GM12878 (cell line): ENCODE measurements around the gene CARD19. TPM values are rescaled to one million over a fixed set of nuclear protein-coding genes. Genes with fewer than 3 reads are reported as not detected.

ENCODE experiments used
- ATAC-seq: fragments of 200-7000 bp; cut with Tn5 transposase; 3 replicates; pipeline ENCODE4 v1.9.1; 2020; ENCODE audit warnings: mild to moderate bottlenecking, moderate library complexity
- BruUV-seq: library from RNA; stranded (reverse); fragments of 400-500 nt; replicated peaks from 2 replicates; lab custom pipeline; 2021; lab: Mats Ljungman, UMichigan
- CTCF ChIA-PET: fragments of 300-600 bp; sonication (Branson Sonifier 250); formaldehyde crosslinking; extraction: SDS; loops from one replicate; lab custom pipeline; 2021; ENCODE audit warnings: inconsistent platforms; lab: Yijun Ruan, JAX
- POLR2A ChIA-PET: fragments of 350-600 bp; formaldehyde crosslinking; extraction: SDS; loops from one replicate; lab custom pipeline; 2021; ENCODE audit warnings: inconsistent platforms; lab: Charles Lee
- RAD21 ChIA-PET: fragments of 300-600 bp; sonication (Branson Sonifier 250); formaldehyde crosslinking; loops from one replicate; lab custom pipeline; 2023; ENCODE audit warnings: antibody characterized with exemption; ENCODE audit not compliant: unreplicated experiment; lab: Charles Lee
- SMC1A ChIA-PET: fragments of 300-600 bp; sonication (Branson Sonifier 250); formaldehyde crosslinking; loops from one replicate; lab custom pipeline; 2023; ENCODE audit not compliant: unreplicated experiment, uncharacterized antibody; lab: Charles Lee
- DNase-seq: peaks from one replicate; pipeline ENCODE4 v3.0.0-alpha.2; 2011; ENCODE audit warnings: low read depth, low spot score
- FAIRE-seq: peaks from 3 replicates; lab custom pipeline; 2011; peaks lifted over from hg19 to GRCh38; lab: Jason Lieb, UNC
- H2AFZ ChIP-seq: 2 replicates; pipeline ENCODE4 v1.6.0; 2011; ENCODE audit warnings: low read depth, low read length, control low read depth; ENCODE audit not compliant: control insufficient read depth
- H3K27ac ChIP-seq: 2 replicates; pipeline ENCODE4 v1.5.1; 2011; ENCODE audit warnings: control low read depth; ENCODE audit not compliant: control insufficient read depth, insufficient read depth
- H3K27me3 ChIP-seq, 2 experiments: replicated peaks in 1 of 2; 2 replicates each; pipeline versions ENCODE4 v1.6.0 to v1.6.1; 2011; ENCODE audit warnings: low read length in 1 of 2; ENCODE audit not compliant: control insufficient read depth in 2 of 2, insufficient read depth in 2 of 2
- H3K36me3 ChIP-seq, 2 experiments: 2 replicates each; pipeline ENCODE4 v1.5.1; 2011; ENCODE audit warnings: low read length in 1 of 2; ENCODE audit not compliant: control insufficient read depth in 2 of 2, insufficient read depth in 2 of 2
- H3K4me1 ChIP-seq: 2 replicates; pipeline ENCODE4 v1.6.1; 2011; ENCODE audit warnings: mild to moderate bottlenecking, low read length, moderate library complexity, mixed read lengths; ENCODE audit not compliant: control insufficient read depth, insufficient read depth
- H3K4me2 ChIP-seq: 2 replicates; pipeline ENCODE4 v1.6.0; 2011; ENCODE audit warnings: control low read depth; ENCODE audit not compliant: control insufficient read depth, insufficient read depth
- H3K4me3 ChIP-seq: fragments of 200-600 bp; sonication (generic); 2 replicates; pipeline ENCODE4 v1.5.1; 2016
- H3K79me2 ChIP-seq: 2 replicates; pipeline ENCODE4 v1.6.0; 2011; ENCODE audit warnings: low read length; ENCODE audit not compliant: control insufficient read depth, insufficient read depth
- H3K9ac ChIP-seq: 2 replicates; pipeline ENCODE4 v1.8.0; 2011; ENCODE audit warnings: low read length, control low read depth, mixed read lengths; ENCODE audit not compliant: control insufficient read depth, insufficient read depth
- H3K9me3 ChIP-seq: replicated peaks from 3 replicates; pipeline ENCODE4 v1.5.1; 2011; ENCODE audit warnings: mild to moderate bottlenecking, low read length; ENCODE audit not compliant: control insufficient read depth, insufficient read depth
- H4K20me1 ChIP-seq: 2 replicates; pipeline ENCODE4 v1.6.0; 2011; ENCODE audit not compliant: control insufficient read depth, insufficient read depth
- CBX5 ChIP-seq: sonication (generic); IDR thresholded peaks from 2 replicates; pipeline ENCODE4 v1.6.1; 2016; ENCODE audit warnings: low read depth, moderate library complexity, mild to moderate bottlenecking, inconsistent platforms
- CREM ChIP-seq: IDR thresholded peaks from 2 replicates; pipeline ENCODE4 v1.6.1; 2014; ENCODE audit warnings: antibody characterized with exemption, low read depth
- HDAC6 ChIP-seq: fragments of 200-600 bp; sonication (generic); IDR thresholded peaks from one replicate; pipeline ENCODE4 v1.8.0; 2017; ENCODE audit warnings: antibody characterized with exemption; ENCODE audit not compliant: unreplicated experiment
- JUNB ChIP-seq: IDR thresholded peaks from 2 replicates; pipeline ENCODE4 v1.6.1; 2016; ENCODE audit warnings: antibody characterized with exemption, mild to moderate bottlenecking
- MYC ChIP-seq: IDR thresholded peaks from 2 replicates; pipeline ENCODE4 v1.6.1; 2011; ENCODE audit warnings: mild to moderate bottlenecking, low read length, moderate library complexity, inconsistent platforms; ENCODE audit not compliant: insufficient read depth, insufficient replicate concordance, insufficient read length, severe bottlenecking
- NFXL1 ChIP-seq: fragments of 450-650 bp; IDR thresholded peaks from 2 replicates; pipeline ENCODE4 v1.6.1; 2017; ENCODE audit warnings: antibody characterized with exemption, mild to moderate bottlenecking, borderline replicate concordance
- POLR2A ChIP-seq: IDR thresholded peaks from 2 replicates; pipeline ENCODE4 v1.6.1; 2011; ENCODE audit warnings: low read depth, mild to moderate bottlenecking, low read length
- RAD21 ChIP-seq: IDR thresholded peaks from 2 replicates; pipeline ENCODE4 v1.6.1; 2011; ENCODE audit warnings: mild to moderate bottlenecking, low read depth, low read length, moderate library complexity; ENCODE audit not compliant: insufficient read depth
- RB1 ChIP-seq: fragments of 450-650 bp; formaldehyde crosslinking; IDR thresholded peaks from 2 replicates; pipeline ENCODE4 v1.6.1; 2017; ENCODE audit warnings: mild to moderate bottlenecking, borderline replicate concordance
- RUNX3 ChIP-seq: IDR thresholded peaks from 2 replicates; pipeline ENCODE4 v1.6.1; 2012; ENCODE audit warnings: low read length, inconsistent platforms
- SMAD5 ChIP-seq: IDR thresholded peaks from 2 replicates; pipeline ENCODE4 v1.6.1; 2016; ENCODE audit warnings: antibody characterized with exemption, low read depth
- TCF3 ChIP-seq: IDR thresholded peaks from 2 replicates; pipeline ENCODE4 v1.6.1; 2012; ENCODE audit warnings: low read depth, mild to moderate bottlenecking, low read length, borderline replicate concordance; ENCODE audit not compliant: insufficient read depth
- ZBED1 ChIP-seq: IDR thresholded peaks from 2 replicates; pipeline ENCODE4 v1.6.1; 2016; ENCODE audit warnings: borderline replicate concordance
- WGBS: methylation state at CpG from one replicate; pipeline ENCODE4 v1.1.6; 2016; ENCODE audit warnings: low lambda C conversion rate; ENCODE audit not compliant: insufficient replicate concordance, insufficient coverage; ENCODE audit errors: missing lambda C conversion rate; 5-methylcytosine and 5-hydroxymethylcytosine counted together
- in situ Hi-C: fragments of 300-500 bp; cut with MboI; formaldehyde crosslinking; loops from 9 replicates; pipeline ENCODE4 v1.14.3; 2018; ENCODE audit warnings: mixed read lengths
- intact Hi-C: fragments of 100-400 bp; cut with micrococcal nuclease; formaldehyde crosslinking; loops from one replicate; pipeline ENCODE4 v1.14.2; 2022; ENCODE audit not compliant: unreplicated experiment
- polyA plus RNA-seq, 11 experiments: library from polyadenylated mRNA; depleted of rRNA in 4 of 11; unstranded in 6 of 11; stranded (reverse) in 5 of 11; fragments of >200 nt; fragmentation: Nextera tagmentation in 4 of 11; fragmentation: Illumina TruSeq in 1 of 11; extraction: Ambion mirVana in 4 of 11; extraction: Trizol in 1 of 11; gene quantifications; 1 replicate in 1 of 11; 2 replicates in 10 of 11; pipeline versions ENCODE4 v1.2.1 to v1.2.3, GENCODE V29; 2011 to 2016; ENCODE audit warnings: inconsistent platforms in 2 of 11, missing spikeins in 2 of 11, low read depth in 1 of 11
- total RNA-seq, 4 experiments: library from RNA; depleted of rRNA in 3 of 4; stranded (reverse); fragments of >200 nt in 3 of 4; fragmentation: Illumina TruSeq in 1 of 4; extraction: Trizol in 1 of 4; gene quantifications; 2 replicates each; pipeline versions ENCODE4 v1.2.1 to v1.2.3, GENCODE V29; 2013 to 2021
- TF ChIP-seq, protein P1 (sequence below): fragments of 450-650 bp; IDR thresholded peaks from 2 replicates; pipeline ENCODE4 v1.6.1; 2014; ENCODE audit warnings: mild to moderate bottlenecking
- TF ChIP-seq, protein P2 (sequence below): IDR thresholded peaks from 2 replicates; pipeline ENCODE4 v1.6.1; 2011; ENCODE audit warnings: borderline replicate concordance, low read depth, mild to moderate bottlenecking, moderate library complexity, mixed read lengths, low read length; ENCODE audit not compliant: insufficient read depth; ENCODE audit errors: extremely low read length

CARD19 gene
- total and polyA plus RNA-seq, 10 of the 15 experiments (the other 5 are each of a cell fraction or from before 2014, with no cell fraction given) = 0.61 to 41.6 (median 19.9) TPM

DNA sequence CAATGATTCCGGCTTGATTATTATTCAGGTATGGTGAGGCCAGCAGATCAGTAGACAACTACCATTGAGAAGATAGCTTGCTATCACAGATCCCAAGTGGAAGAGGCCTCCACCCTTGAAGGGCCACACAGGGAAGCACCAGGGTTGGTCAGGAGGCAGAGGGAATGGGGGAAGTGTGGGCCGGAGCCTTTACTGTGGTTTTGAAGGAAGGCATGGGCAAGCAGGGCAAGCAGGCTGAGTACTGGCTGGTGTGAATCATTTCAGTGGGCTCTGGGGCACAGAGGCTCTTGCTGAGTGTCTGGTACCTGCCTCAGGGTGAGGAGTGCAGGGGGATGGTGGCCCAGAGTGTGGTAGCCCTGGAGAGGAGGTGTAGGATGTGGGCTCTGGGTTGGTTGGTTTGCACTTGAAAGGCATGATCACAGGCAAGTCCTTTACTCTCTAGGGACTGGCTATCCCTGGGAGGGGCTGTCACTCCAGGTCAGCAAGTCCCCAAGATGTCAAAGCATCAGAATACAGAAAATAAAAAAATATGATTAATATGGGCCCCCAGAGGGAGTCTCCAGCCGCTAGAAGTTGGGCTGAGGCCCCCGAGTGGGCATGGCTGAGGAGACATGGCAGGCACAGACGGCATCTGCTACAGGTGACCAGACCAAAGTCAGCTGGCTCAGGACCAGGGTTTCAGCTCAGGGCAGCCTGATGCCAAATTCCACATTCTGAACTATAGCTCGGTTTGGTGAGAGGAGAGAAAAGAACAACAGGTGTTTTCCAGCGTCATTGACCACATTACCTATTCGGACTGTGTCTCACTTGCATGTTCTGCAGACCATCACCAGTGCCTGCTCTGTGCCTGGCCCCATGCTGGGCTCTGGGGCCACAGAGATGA, 47.2 kb upstream of the CARD19 start:
- POLR2A ChIA-PET = interaction anchor here (1.2 kb wide), 1 partner anchor 11 kb away, joined by 3 read pairs; no protein-coding TSS in a partner anchor
- peak; percentile 18; the same call in 1 of the 3 replicates for ATAC-seq

DNA sequence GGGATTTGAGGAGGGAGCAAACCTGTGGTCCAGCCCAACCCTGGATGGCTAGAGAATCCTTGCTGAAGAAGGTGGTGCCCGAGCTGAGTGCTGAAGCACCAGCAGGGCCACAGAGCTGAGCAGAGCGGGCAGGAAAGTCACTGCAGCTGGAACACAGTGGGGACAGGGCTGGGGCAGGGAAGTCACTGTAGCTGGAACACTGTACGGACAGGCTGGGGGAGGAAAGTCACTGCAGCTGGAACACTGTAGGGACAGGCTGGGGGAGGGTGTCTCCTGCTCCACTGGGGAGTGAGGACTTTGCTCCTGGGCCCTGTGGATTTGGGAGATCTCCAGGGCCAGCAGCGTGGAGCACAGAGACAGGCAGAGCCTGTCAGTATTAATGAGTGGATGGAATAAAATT, 46.5 kb upstream of the CARD19 start:
- Histone ChIP-seq H2AFZ (no peak overlapping the region), H3K4me3 (no peak overlapping the region), H3K4me1 (no peaks in the 10 kb centered on the region), H3K27me3 (no peaks in the 10 kb centered on the region; a peak in 1 of 4 replicates), H3K36me3 (no peaks in the 10 kb centered on the region), H3K27ac (no peak overlapping the region), H3K9me3 (no peaks in the 10 kb centered on the region), H3K79me2 (no peaks in the 10 kb centered on the region), H3K9ac (no peak overlapping the region), H3K4me2 (no peak overlapping the region), H4K20me1 (no peaks in the 10 kb centered on the region)
- no peak for FAIRE-seq
- no peak for DNase-seq
- ChIA-PET POLR2A (interaction anchor here (1.2 kb wide), 1 partner anchor 10 kb away, joined by 3 read pairs; no protein-coding TSS in a partner anchor), RAD21 (interaction anchor here (2.1 kb wide), 1 partner anchor 46 kb away, joined by 5 read pairs; no protein-coding TSS in a partner anchor), CTCF (interaction anchor here (2.1 kb wide), 1 partner anchor 46 kb away, joined by 8 read pairs; no protein-coding TSS in a partner anchor), SMC1A (interaction anchor here (1.2 kb wide), 1 partner anchor 48 kb away, joined by 3 read pairs; no protein-coding TSS in a partner anchor)
- in situ Hi-C loops = no loop called here
- intact Hi-C loops = no loop called here
- 20% methylated on average over 4 of the region's 4 CpGs for WGBS
- TF ChIP-seq NFXL1 (no peak), JUNB (no peak), CREM (no peak), TCF3 (no peak), HDAC6 (no peak), RUNX3 (no peak), POLR2A (no peak), ZBED1 (no peak), RAD21 (no peak), RB1 (no peak), MYC (no peak), SMAD5 (no peak)
- TF ChIP-seq, protein P1, sequence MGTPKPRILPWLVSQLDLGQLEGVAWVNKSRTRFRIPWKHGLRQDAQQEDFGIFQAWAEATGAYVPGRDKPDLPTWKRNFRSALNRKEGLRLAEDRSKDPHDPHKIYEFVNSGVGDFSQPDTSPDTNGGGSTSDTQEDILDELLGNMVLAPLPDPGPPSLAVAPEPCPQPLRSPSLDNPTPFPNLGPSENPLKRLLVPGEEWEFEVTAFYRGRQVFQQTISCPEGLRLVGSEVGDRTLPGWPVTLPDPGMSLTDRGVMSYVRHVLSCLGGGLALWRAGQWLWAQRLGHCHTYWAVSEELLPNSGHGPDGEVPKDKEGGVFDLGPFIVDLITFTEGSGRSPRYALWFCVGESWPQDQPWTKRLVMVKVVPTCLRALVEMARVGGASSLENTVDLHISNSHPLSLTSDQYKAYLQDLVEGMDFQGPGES = no peak
- TF ChIP-seq, protein P2, sequence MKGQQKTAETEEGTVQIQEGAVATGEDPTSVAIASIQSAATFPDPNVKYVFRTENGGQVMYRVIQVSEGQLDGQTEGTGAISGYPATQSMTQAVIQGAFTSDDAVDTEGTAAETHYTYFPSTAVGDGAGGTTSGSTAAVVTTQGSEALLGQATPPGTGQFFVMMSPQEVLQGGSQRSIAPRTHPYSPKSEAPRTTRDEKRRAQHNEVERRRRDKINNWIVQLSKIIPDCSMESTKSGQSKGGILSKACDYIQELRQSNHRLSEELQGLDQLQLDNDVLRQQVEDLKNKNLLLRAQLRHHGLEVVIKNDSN = no peak
- no TSS peak for BruUV-seq
- ATAC-seq = no peak

More for the DNA sequence above, 47.2 kb upstream of the CARD19 start:
- intact Hi-C loops = no loop called here
- Histone ChIP-seq H3K27ac (no peak overlapping the region), H4K20me1 (no peaks in the 10 kb centered on the region), H3K4me1 (no peaks in the 10 kb centered on the region), H3K4me2 (no peak overlapping the region), H3K4me3 (no peak overlapping the region), H3K36me3 (no peaks in the 10 kb centered on the region), H3K9me3 (no peaks in the 10 kb centered on the region), H3K9ac (no peak overlapping the region), H2AFZ (no peak overlapping the region), H3K27me3 (no peaks in the 10 kb centered on the region; a peak in 1 of 4 replicates), H3K79me2 (no peaks in the 10 kb centered on the region)
- in situ Hi-C loops = no loop called here
- DNase-seq = no peak
- WGBS = 57% methylated on average over 7 of the region's 8 CpGs
- CTCF ChIA-PET = interaction anchor here (2.1 kb wide), 1 partner anchor 45 kb away, joined by 8 read pairs; no protein-coding TSS in a partner anchor
- FAIRE-seq = no peak
- SMC1A ChIA-PET = interaction anchor here (1.2 kb wide), 1 partner anchor 49 kb away, joined by 3 read pairs; no protein-coding TSS in a partner anchor
- no TSS peak for BruUV-seq
- RAD21 ChIA-PET = no interaction called here
- no peak for TF ChIP-seq CBX5
